Measurements from ENCODE around the gene DEPDC5.

Gene DEPDC5

GRCh38 chr22:31942091-31942490 is 188.3 kb downstream of the DEPDC5 start:
- H3F3A ChIP-seq (ENCODE audit: control insufficient read depth, insufficient read depth), result peaks cover 5% of the 10 kb centered on the region
- no peaks in the 10 kb centered on the region for H3K9me3 ChIP-seq (ENCODE audit: control insufficient read depth, insufficient read depth, low read length)
- peaks cover 29% of the 10 kb centered on the region for H3K4me1 ChIP-seq (ENCODE audit: control insufficient read depth, low read length)
- peaks cover 5% of the 10 kb centered on the region; the same call in 1 of the 2 replicates for H4K20me1 ChIP-seq (ENCODE audit: control insufficient read depth, insufficient read depth, low read depth, low read length)
- no peak overlapping the region for H3K4me3 ChIP-seq (ENCODE audit: low read length)
- no peaks in the 10 kb centered on the region for H3K27me3 ChIP-seq (ENCODE audit: control insufficient read depth, low read length)
- H3K79me2 ChIP-seq (ENCODE audit: control insufficient read depth, low read length), result peaks cover 31% of the 10 kb centered on the region
- H3K36me3 ChIP-seq (ENCODE audit: control insufficient read depth, low read length), result peaks cover 23% of the 10 kb centered on the region
- H3K27ac ChIP-seq (ENCODE audit: low read depth, low read length), result no peak overlapping the region
- TF ChIP-seq CTCF (IDR thresholded peaks at IDR 0.05; ENCODE audit: low read depth, low read length, poor library complexity, severe bottlenecking) (no peak), EZH2phosphoT487 (IDR thresholded peaks at IDR 0.05; ENCODE audit: borderline replicate concordance, low read length) (no peak)
- H3K9me2 ChIP-seq (replicated peaks; ENCODE audit: control insufficient read depth, low read length), result no peaks in the 10 kb centered on the region
- no peak overlapping the region for H3K4me2 ChIP-seq (ENCODE audit: low read length)

GRCh38 chr22:31943206-31943977 is 189.6 kb downstream of the DEPDC5 start:
- Histone ChIP-seq H3K4me3 (ENCODE audit: low read length) (peak overlapping the region; percentile 99), H3K9me2 (replicated peaks; ENCODE audit: control insufficient read depth, low read length) (no peaks in the 10 kb centered on the region), H4K20me1 (ENCODE audit: control insufficient read depth, insufficient read depth, low read depth, low read length) (peaks cover 11% of the 10 kb centered on the region), H3K4me1 (ENCODE audit: control insufficient read depth, low read length) (peaks cover 36% of the 10 kb centered on the region), H3K36me3 (ENCODE audit: control insufficient read depth, low read length) (peaks cover 36% of the 10 kb centered on the region), H3F3A (ENCODE audit: control insufficient read depth, insufficient read depth) (peaks cover 12% of the 10 kb centered on the region), H3K9me3 (ENCODE audit: control insufficient read depth, insufficient read depth, low read length) (no peaks in the 10 kb centered on the region), H3K27ac (ENCODE audit: low read depth, low read length) (peak overlapping the region; percentile 56), H3K79me2 (ENCODE audit: control insufficient read depth, low read length) (peaks cover 44% of the 10 kb centered on the region), H3K4me2 (ENCODE audit: low read length) (peak overlapping the region; percentile 97), H3K27me3 (ENCODE audit: control insufficient read depth, low read length) (no peaks in the 10 kb centered on the region)
- TF ChIP-seq CTCF (IDR thresholded peaks at IDR 0.05; ENCODE audit: low read depth, low read length, poor library complexity, severe bottlenecking) (no peak), EZH2phosphoT487 (IDR thresholded peaks at IDR 0.05; ENCODE audit: borderline replicate concordance, low read length) (no peak)

GRCh38 chr22:31943978-31944699 is 190.3 kb downstream of the DEPDC5 start, which contains the start of gene YWHAH:
YWHAH (plus strand) TSS chr22:31944535; CDS start chr22:31944734, 199 bp downstream.
- peak within 1 kb of the TSS; percentile 97 for H3K4me2 ChIP-seq (ENCODE audit: low read length)
- peaks cover 42% of the 10 kb centered on the region for H3K36me3 ChIP-seq (ENCODE audit: control insufficient read depth, low read length)

More at GRCh38 chr22:31943978-31944699, 190.3 kb downstream of the DEPDC5 start, which contains the start of gene YWHAH:
- Histone ChIP-seq H3K27me3 (ENCODE audit: control insufficient read depth, low read length) (no peaks in the 10 kb centered on the region), H4K20me1 (ENCODE audit: control insufficient read depth, insufficient read depth, low read depth, low read length) (peaks cover 11% of the 10 kb centered on the region), H3K4me1 (ENCODE audit: control insufficient read depth, low read length) (peaks cover 36% of the 10 kb centered on the region), H3K27ac (ENCODE audit: low read depth, low read length) (peak within 1 kb of the TSS; percentile 69), H3F3A (ENCODE audit: control insufficient read depth, insufficient read depth) (peaks cover 12% of the 10 kb centered on the region), H3K79me2 (ENCODE audit: control insufficient read depth, low read length) (peaks cover 51% of the 10 kb centered on the region), H3K9me3 (ENCODE audit: control insufficient read depth, insufficient read depth, low read length) (no peaks in the 10 kb centered on the region), H3K9me2 (replicated peaks; ENCODE audit: control insufficient read depth, low read length) (no peaks in the 10 kb centered on the region), H3K4me3 (ENCODE audit: low read length) (peak within 1 kb of the TSS; percentile 99)
- TF ChIP-seq EZH2phosphoT487 (IDR thresholded peaks at IDR 0.05; ENCODE audit: borderline replicate concordance, low read length) (no peak), CTCF (IDR thresholded peaks at IDR 0.05; ENCODE audit: low read depth, low read length, poor library complexity, severe bottlenecking) (no peak)
